ENCODE measurements around the gene SPHKAP. TPM values are rescaled to one million over a fixed set of nuclear protein-coding genes. Genes with fewer than 3 reads are reported as not detected.

Gene SPHKAP
- total and polyA plus RNA-seq, 2 experiments from 2014 or later = 33.1 to 146 TPM

- H3K9me3 ChIP-seq (ENCODE audit: low read depth) = no peaks in the 10 kb centered on the region
- H3K4me3 ChIP-seq = no peak overlapping the region
- no peak for TF ChIP-seq CTCF (IDR thresholded peaks at IDR 0.05; ENCODE audit: low read depth, low read length)
- H3K4me1 ChIP-seq (ENCODE audit: low read depth) = peaks cover 5% of the 10 kb centered on the region
- no peak overlapping the region for H3K27ac ChIP-seq
- H3K36me3 ChIP-seq = no peaks in the 10 kb centered on the region
- H3K27me3 ChIP-seq = no peaks in the 10 kb centered on the region
- peak in 1 of 2 donors; percentile 49 for DNase-seq (ENCODE audit: low read depth in 1 of 2, low spot score in 1 of 2)
Measured at GRCh38 chr2:228118940-228119339, 62.5 kb downstream of the SPHKAP start.

GRCh38 chr2:228107846-228108245, 73.6 kb downstream of the SPHKAP start:
- Histone ChIP-seq H3K27me3 (no peaks in the 10 kb centered on the region), H3K4me1 (ENCODE audit: low read depth) (no peaks in the 10 kb centered on the region), H3K36me3 (peaks cover 17% of the 10 kb centered on the region), H3K27ac (no peak overlapping the region), H3K4me3 (no peak overlapping the region), H3K9me3 (ENCODE audit: low read depth) (no peaks in the 10 kb centered on the region)
- DNase-seq (ENCODE audit: low read depth in 1 of 2, low spot score in 1 of 2) = no peak
- TF ChIP-seq CTCF (IDR thresholded peaks at IDR 0.05; ENCODE audit: low read depth, low read length) = no peak

- Histone ChIP-seq H3K36me3 (peaks cover 17% of the 10 kb centered on the region), H3K9me3 (ENCODE audit: low read depth) (no peaks in the 10 kb centered on the region), H3K4me3 (no peak overlapping the region), H3K27me3 (no peaks in the 10 kb centered on the region), H3K4me1 (ENCODE audit: low read depth) (no peaks in the 10 kb centered on the region), H3K27ac (no peak overlapping the region)
- no peak for DNase-seq (ENCODE audit: low read depth in 1 of 2, low spot score in 1 of 2)
- no peak for TF ChIP-seq CTCF (IDR thresholded peaks at IDR 0.05; ENCODE audit: low read depth, low read length)
Measured at GRCh38 chr2:228105526-228106250, 75.8 kb downstream of the SPHKAP start.

GRCh38 chr2:228104215-228104614, 77.3 kb downstream of the SPHKAP start:
- no peak overlapping the region for H3K27ac ChIP-seq
- no peaks in the 10 kb centered on the region for H3K9me3 ChIP-seq (ENCODE audit: low read depth)
- H3K4me1 ChIP-seq (ENCODE audit: low read depth) = no peaks in the 10 kb centered on the region
- H3K27me3 ChIP-seq = no peaks in the 10 kb centered on the region
- no peak for TF ChIP-seq CTCF (IDR thresholded peaks at IDR 0.05; ENCODE audit: low read depth, low read length)
- no peak overlapping the region for H3K4me3 ChIP-seq
- peaks cover 17% of the 10 kb centered on the region for H3K36me3 ChIP-seq
- no peak for DNase-seq (ENCODE audit: low read depth in 1 of 2, low spot score in 1 of 2)

- Histone ChIP-seq H3K4me3 (no peak overlapping the region), H3K27ac (no peak overlapping the region), H3K27me3 (no peaks in the 10 kb centered on the region), H3K4me1 (ENCODE audit: low read depth) (no peaks in the 10 kb centered on the region), H3K9me3 (ENCODE audit: low read depth) (no peaks in the 10 kb centered on the region), H3K36me3 (peaks cover 17% of the 10 kb centered on the region)
- no peak for DNase-seq (ENCODE audit: low read depth in 1 of 2, low spot score in 1 of 2)
- no peak for TF ChIP-seq CTCF (IDR thresholded peaks at IDR 0.05; ENCODE audit: low read depth, low read length)
Measured at GRCh38 chr2:228103379-228103778, 78.1 kb downstream of the SPHKAP start.
